GM23338 (cell line): ENCODE measurements around the gene DPYD. TPM values are rescaled to one million over a fixed set of nuclear protein-coding genes. Genes with fewer than 3 reads are reported as not detected.

Source experiments
- ATAC-seq: fragments of 200-7000 bp; cut with Tn5 transposase; 3 replicates; pipeline ENCODE4 v1.9.1; 2020
- DNase-seq: peaks from one replicate; pipeline ENCODE4 v3.0.0-alpha.2; 2015; ENCODE audit warnings: low spot score
- H2AFZ ChIP-seq: fragments of 200-600 bp; sonication (generic); 2 replicates; pipeline ENCODE4 v1.8.0; 2016; ENCODE audit warnings: antibody characterized with exemption, mild to moderate bottlenecking, moderate library complexity
- H3F3A ChIP-seq: fragments of 200-600 bp; sonication (generic); replicated peaks from 2 replicates; pipeline ENCODE4 v1.8.0; 2017; ENCODE audit warnings: antibody characterized with exemption, mixed run types, low read depth
- H3K27ac ChIP-seq: fragments of 200-600 bp; sonication (generic); 2 replicates; pipeline ENCODE4 v1.6.1; 2016; ENCODE audit warnings: low read depth
- H3K27me3 ChIP-seq: fragments of 200-600 bp; sonication (generic); 2 replicates; pipeline ENCODE4 v1.8.0; 2016; ENCODE audit warnings: mild to moderate bottlenecking, mixed run types, moderate library complexity; ENCODE audit not compliant: insufficient read depth
- H3K36me3 ChIP-seq: fragments of 200-600 bp; sonication (generic); 2 replicates; pipeline ENCODE4 v1.8.0; 2016; ENCODE audit warnings: mild to moderate bottlenecking; ENCODE audit not compliant: insufficient read depth
- H3K4me1 ChIP-seq: fragments of 200-600 bp; sonication (generic); 2 replicates; pipeline ENCODE4 v1.8.0; 2016; ENCODE audit warnings: mild to moderate bottlenecking, moderate library complexity; ENCODE audit not compliant: insufficient read depth
- H3K4me2 ChIP-seq: fragments of 200-600 bp; sonication (generic); 2 replicates; pipeline ENCODE4 v1.7.1; 2017; ENCODE audit warnings: mixed run types
- H3K4me3 ChIP-seq: fragments of 200-600 bp; sonication (generic); 2 replicates; pipeline ENCODE4 v1.6.1; 2016; ENCODE audit warnings: mixed run types
- H3K79me2 ChIP-seq: fragments of 200-600 bp; sonication (generic); replicated peaks from 2 replicates; pipeline ENCODE4 v1.8.0; 2017; ENCODE audit warnings: mild to moderate bottlenecking; ENCODE audit not compliant: insufficient read depth
- H3K9me2 ChIP-seq: fragments of 200-600 bp; sonication (generic); 2 replicates; pipeline ENCODE4 v1.8.0; 2017; ENCODE audit not compliant: insufficient read depth
- H4K20me1 ChIP-seq: fragments of 200-600 bp; sonication (generic); replicated peaks from 2 replicates; pipeline ENCODE4 v1.8.0; 2017; ENCODE audit warnings: mild to moderate bottlenecking; ENCODE audit not compliant: insufficient read depth
- H3K27ac Mint-ChIP-seq: 2 replicates; pipeline ENCODE4 v1.8.0; 2020; ENCODE audit warnings: inconsistent platforms, mild to moderate bottlenecking, moderate library complexity, mixed read lengths
- H3K27me3 Mint-ChIP-seq: 3 replicates; pipeline ENCODE4 v1.8.0; 2022; ENCODE audit warnings: low read depth, mild to moderate bottlenecking, moderate library complexity, mixed read lengths, inconsistent platforms; ENCODE audit not compliant: insufficient read depth, poor library complexity
- H3K36me3 Mint-ChIP-seq: 3 replicates; pipeline ENCODE4 v1.8.0; 2021; ENCODE audit warnings: low read depth, mild to moderate bottlenecking, inconsistent platforms, moderate library complexity, mixed read lengths
- H3K4me1 Mint-ChIP-seq: 3 replicates; pipeline ENCODE4 v1.8.0; 2020; ENCODE audit warnings: mild to moderate bottlenecking, inconsistent platforms, mixed read lengths
- H3K4me3 Mint-ChIP-seq: 3 replicates; pipeline ENCODE4 v1.8.0; 2021; ENCODE audit warnings: moderate library complexity, mild to moderate bottlenecking, inconsistent platforms, mixed read lengths
- H3K9me3 Mint-ChIP-seq: 3 replicates; pipeline ENCODE4 v1.8.0; 2020; ENCODE audit warnings: moderate library complexity, mild to moderate bottlenecking, inconsistent platforms, mixed read lengths
- CREB1 ChIP-seq: fragments of 250-450 bp; sonication (Bioruptor Pico); IDR thresholded peaks from 2 replicates; pipeline ENCODE4 v1.5.0; 2020; ENCODE audit warnings: low read depth, mild to moderate bottlenecking, moderate library complexity
- CTCF ChIP-seq, 2 experiments: fragments of 200-600 bp in 1 of 2; sonication (generic) in 1 of 2; conservative IDR thresholded peaks; 2 replicates each; pipeline versions ENCODE4 v1.5.1 to v1.6.1; 2016 to 2017; ENCODE audit warnings: antibody characterized with exemption in 2 of 2, low read depth in 2 of 2, mild to moderate bottlenecking in 2 of 2, moderate library complexity in 1 of 2
- ETS1 ChIP-seq: IDR thresholded peaks from 2 replicates; pipeline ENCODE4 v1.6.1; 2016; ENCODE audit warnings: antibody characterized with exemption
- EZH2phosphoT487 ChIP-seq: fragments of 200-600 bp; sonication (generic); IDR thresholded peaks from one replicate; pipeline ENCODE4 v1.8.1; 2018; ENCODE audit warnings: antibody characterized with exemption; ENCODE audit not compliant: unreplicated experiment
- JUNB ChIP-seq: IDR thresholded peaks from one replicate; pipeline ENCODE4 v1.6.1; 2016; ENCODE audit warnings: antibody characterized with exemption; ENCODE audit not compliant: unreplicated experiment
- NANOG ChIP-seq: IDR thresholded peaks from 2 replicates; pipeline ENCODE4 v1.6.1; 2016; ENCODE audit warnings: antibody characterized with exemption, borderline replicate concordance
- POLR2AphosphoS5 ChIP-seq: IDR thresholded peaks from 2 replicates; pipeline ENCODE4 v1.6.1; 2016; ENCODE audit warnings: antibody characterized with exemption, low read depth
- REST ChIP-seq: IDR thresholded peaks from one replicate; pipeline ENCODE4 v1.6.1; 2018; ENCODE audit warnings: antibody characterized with exemption; ENCODE audit not compliant: unreplicated experiment
- STAT1 ChIP-seq: IDR thresholded peaks from one replicate; pipeline ENCODE4 v1.6.1; 2016; ENCODE audit warnings: antibody characterized with exemption; ENCODE audit not compliant: unreplicated experiment
- ZNF114 ChIP-seq: fragments of 250-450 bp; sonication (Bioruptor Pico); IDR thresholded peaks from 2 replicates; pipeline ENCODE4 v1.5.0; 2020; ENCODE audit warnings: mild to moderate bottlenecking, moderate library complexity
- ZNF331 ChIP-seq: fragments of 250-450 bp; sonication (Bioruptor Pico); IDR thresholded peaks from 2 replicates; pipeline ENCODE4 v1.5.0; 2020; ENCODE audit warnings: low read depth, mild to moderate bottlenecking, moderate library complexity
- ZNF462 ChIP-seq: fragments of 250-450 bp; sonication (Bioruptor Pico); IDR thresholded peaks from 2 replicates; pipeline ENCODE4 v1.5.0; 2020; ENCODE audit warnings: mild to moderate bottlenecking, moderate library complexity
- polyA plus RNA-seq: library from polyadenylated mRNA; unstranded; fragments of >200 nt; fragmentation: Nextera tagmentation; extraction: Ambion mirVana; gene quantifications from 2 replicates; pipeline ENCODE4 v1.2.1, GENCODE V29; 2016
- total RNA-seq: library from RNA; depleted of rRNA; stranded (reverse); fragments of >200 nt; shearing (Covaris generic); gene quantifications from 2 replicates; pipeline ENCODE4 v1.2.3, GENCODE V29; 2014

The DPYD gene
- total and polyA plus RNA-seq, 2 experiments from 2014 or later: 0.50 to 1.6 TPM

- no peak overlapping the region for H3K27ac Mint-ChIP-seq
- no peak overlapping the region for H3K4me3 ChIP-seq
- H3K27me3 ChIP-seq: no peaks in the 10 kb centered on the region
- no peaks in the 10 kb centered on the region for H3K27me3 Mint-ChIP-seq
- no peak for DNase-seq
- H3K9me2 ChIP-seq: no peaks in the 10 kb centered on the region
- H3F3A ChIP-seq: no peaks in the 10 kb centered on the region
- no peak overlapping the region for H2AFZ ChIP-seq
- H4K20me1 ChIP-seq: no peaks in the 10 kb centered on the region
- no peak for ATAC-seq
- TF ChIP-seq EZH2phosphoT487 (no peak), ZNF331 (CRISPR knock-in tag) (no peak), REST (no peak), STAT1 (no peak), ZNF114 (CRISPR knock-in tag) (no peak), JUNB (no peak), CTCF (conservative IDR thresholded peaks at IDR 0.05; ENCODE audit: low read depth in 2 of 2) (no peak), CREB1 (no peak), ETS1 (no peak), ZNF462 (CRISPR knock-in tag) (no peak), NANOG (no peak), POLR2AphosphoS5 (no peak)
- no peak overlapping the region for H3K4me3 Mint-ChIP-seq
- no peaks in the 10 kb centered on the region for H3K36me3 Mint-ChIP-seq
- H3K9me3 Mint-ChIP-seq: no peaks in the 10 kb centered on the region
- no peaks in the 10 kb centered on the region for H3K4me1 ChIP-seq
- H3K4me1 Mint-ChIP-seq: no peaks in the 10 kb centered on the region
- H3K36me3 ChIP-seq: no peaks in the 10 kb centered on the region
- no peak overlapping the region for H3K27ac ChIP-seq
- H3K4me2 ChIP-seq: no peak overlapping the region
- H3K79me2 ChIP-seq: no peaks in the 10 kb centered on the region
These were observed 194.4 kb downstream of the DPYD start for GRCh38 chr1:97726386-97726785.
